HUES6 (cell line): ENCODE measurements around the gene MDM2.
"Not testable (repeated sequence)": the region's sequence is repeated elsewhere in the genome, so short reads cannot be mapped to it uniquely, and the experiment has no call there.

Experiments
- H3K27ac ChIP-seq: 2 replicates; pipeline ENCODE4 v1.7.0; 2013; ENCODE audit warnings: low read depth, mild to moderate bottlenecking, low read length, inconsistent platforms
- H3K27me3 ChIP-seq: 2 replicates; pipeline ENCODE4 v1.6.1; 2013; ENCODE audit warnings: low read length; ENCODE audit not compliant: control insufficient read depth, insufficient read depth
- H3K36me3 ChIP-seq: 2 replicates; pipeline ENCODE4 v1.6.1; 2013; ENCODE audit warnings: low read length; ENCODE audit not compliant: control insufficient read depth, insufficient read depth
- H3K4me1 ChIP-seq: 2 replicates; pipeline ENCODE4 v1.6.1; 2013; ENCODE audit warnings: low read length; ENCODE audit not compliant: control insufficient read depth, insufficient read depth
- H3K4me3 ChIP-seq: 2 replicates; pipeline ENCODE4 v1.5.1; 2013; ENCODE audit warnings: low read depth, low read length
- H3K9ac ChIP-seq: one replicate; pipeline ENCODE4 v1.6.1; 2013; ENCODE audit warnings: mild to moderate bottlenecking, low read length
- H3K9me3 ChIP-seq: 2 replicates; pipeline ENCODE4 v1.6.1; 2013; ENCODE audit warnings: low read depth, low read length; ENCODE audit not compliant: control insufficient read depth, insufficient read depth

MDM2 gene

GRCh38 chr12:68831751-68832503 lies 23.9 kb downstream of the MDM2 start:
- Histone ChIP-seq H3K9me3 (no peaks in the 10 kb centered on the region), H3K36me3 (peaks cover 88% of the 10 kb centered on the region), H3K9ac (no peak overlapping the region), H3K27me3 (no peaks in the 10 kb centered on the region), H3K4me3 (no peak overlapping the region), H3K4me1 (peaks cover 8% of the 10 kb centered on the region), H3K27ac (no peak overlapping the region; the same call in 1 of the 2 replicates)

GRCh38 chr12:68832504-68832867 lies 24.5 kb downstream of the MDM2 start:
- H3K4me3 ChIP-seq, result no peak overlapping the region
- peaks cover 8% of the 10 kb centered on the region for H3K4me1 ChIP-seq
- no peaks in the 10 kb centered on the region for H3K27me3 ChIP-seq
- no peaks in the 10 kb centered on the region for H3K9me3 ChIP-seq
- H3K9ac ChIP-seq, result no peak overlapping the region
- no peak overlapping the region for H3K27ac ChIP-seq
- H3K36me3 ChIP-seq, result peaks cover 88% of the 10 kb centered on the region

GRCh38 chr12:68833508-68833907 lies 25.5 kb downstream of the MDM2 start:
- H3K27ac ChIP-seq, result no peak overlapping the region
- H3K27me3 ChIP-seq, result no peaks in the 10 kb centered on the region
- H3K9me3 ChIP-seq, result no peaks in the 10 kb centered on the region
- no peak overlapping the region for H3K9ac ChIP-seq
- peaks cover 8% of the 10 kb centered on the region for H3K4me1 ChIP-seq
- peaks cover 87% of the 10 kb centered on the region for H3K36me3 ChIP-seq
- H3K4me3 ChIP-seq, result no peak overlapping the region

GRCh38 chr12:68835333-68835908 lies 27.4 kb downstream of the MDM2 start:
- no peak overlapping the region for H3K4me3 ChIP-seq
- H3K27me3 ChIP-seq, result no peaks in the 10 kb centered on the region
- no peak overlapping the region for H3K9ac ChIP-seq
- no peaks in the 10 kb centered on the region for H3K9me3 ChIP-seq
- peaks cover 87% of the 10 kb centered on the region for H3K36me3 ChIP-seq
- peaks cover 8% of the 10 kb centered on the region for H3K4me1 ChIP-seq
- H3K27ac ChIP-seq, result no peak overlapping the region

GRCh38 chr12:68837215-68837614 lies 29.2 kb downstream of the MDM2 start:
- Histone ChIP-seq H3K27me3 (no peaks in the 10 kb centered on the region), H3K9ac (no peak overlapping the region), H3K4me1 (peaks cover 5% of the 10 kb centered on the region), H3K27ac (no peak overlapping the region), H3K9me3 (no peaks in the 10 kb centered on the region), H3K36me3 (peaks cover 89% of the 10 kb centered on the region), H3K4me3 (no peak overlapping the region)

GRCh38 chr12:68838046-68838886 lies 30.3 kb downstream of the MDM2 start:
- H3K4me1 ChIP-seq, result peaks cover 5% of the 10 kb centered on the region
- H3K9me3 ChIP-seq, result no peaks in the 10 kb centered on the region
- H3K36me3 ChIP-seq, result peaks cover 92% of the 10 kb centered on the region
- no peaks in the 10 kb centered on the region for H3K27me3 ChIP-seq
- no peak overlapping the region for H3K4me3 ChIP-seq
- H3K27ac ChIP-seq, result no peak overlapping the region
- no peak overlapping the region for H3K9ac ChIP-seq

GRCh38 chr12:68839183-68840147 lies 31.5 kb downstream of the MDM2 start:
- H3K4me1 ChIP-seq, result peaks cover 5% of the 10 kb centered on the region
- H3K9ac ChIP-seq, result no peak overlapping the region

GRCh38 chr12:68841175-68841574 lies 33.2 kb downstream of the MDM2 start:
- H3K4me1 ChIP-seq, H3K9ac ChIP-seq, H3K27me3 ChIP-seq, H3K27ac ChIP-seq, H3K9me3 ChIP-seq, H3K4me3 ChIP-seq: not testable (repeated sequence)
- peaks cover 66% of the 10 kb centered on the region for H3K36me3 ChIP-seq

More at GRCh38 chr12:68839183-68840147, 31.5 kb downstream of the MDM2 start:
- no peaks in the 10 kb centered on the region for H3K9me3 ChIP-seq
- H3K27me3 ChIP-seq, result no peaks in the 10 kb centered on the region
- no peak overlapping the region for H3K27ac ChIP-seq
- peaks cover 83% of the 10 kb centered on the region for H3K36me3 ChIP-seq
- H3K4me3 ChIP-seq, result no peak overlapping the region

GRCh38 chr12:68841717-68842116 lies 33.7 kb downstream of the MDM2 start:
- H3K4me3 ChIP-seq, result no peak overlapping the region
- H3K9me3 ChIP-seq, result no peaks in the 10 kb centered on the region
- H3K4me1 ChIP-seq, result no peaks in the 10 kb centered on the region
- H3K27ac ChIP-seq, result no peak overlapping the region
- H3K27me3 ChIP-seq, result no peaks in the 10 kb centered on the region
- H3K36me3 ChIP-seq, result peaks cover 61% of the 10 kb centered on the region
- no peak overlapping the region for H3K9ac ChIP-seq

GRCh38 chr12:68842123-68842522 lies 34.1 kb downstream of the MDM2 start:
- no peak overlapping the region for H3K4me3 ChIP-seq
- H3K9me3 ChIP-seq, result no peaks in the 10 kb centered on the region
- no peak overlapping the region for H3K9ac ChIP-seq
- H3K36me3 ChIP-seq, result peaks cover 57% of the 10 kb centered on the region
- H3K27ac ChIP-seq, result no peak overlapping the region
- no peaks in the 10 kb centered on the region for H3K27me3 ChIP-seq
- no peaks in the 10 kb centered on the region for H3K4me1 ChIP-seq
